GM19372 (cell line): ENCODE results near the gene APBB1IP.

Experiments used
- ATAC-seq: cut with Tn5 transposase; IDR thresholded peaks from one replicate; pipeline ENCODE4 v1.9.1; 2021; ENCODE audit warnings: mild to moderate bottlenecking, low read depth, moderate library complexity; ENCODE audit not compliant: unreplicated experiment

Gene APBB1IP

DNA sequence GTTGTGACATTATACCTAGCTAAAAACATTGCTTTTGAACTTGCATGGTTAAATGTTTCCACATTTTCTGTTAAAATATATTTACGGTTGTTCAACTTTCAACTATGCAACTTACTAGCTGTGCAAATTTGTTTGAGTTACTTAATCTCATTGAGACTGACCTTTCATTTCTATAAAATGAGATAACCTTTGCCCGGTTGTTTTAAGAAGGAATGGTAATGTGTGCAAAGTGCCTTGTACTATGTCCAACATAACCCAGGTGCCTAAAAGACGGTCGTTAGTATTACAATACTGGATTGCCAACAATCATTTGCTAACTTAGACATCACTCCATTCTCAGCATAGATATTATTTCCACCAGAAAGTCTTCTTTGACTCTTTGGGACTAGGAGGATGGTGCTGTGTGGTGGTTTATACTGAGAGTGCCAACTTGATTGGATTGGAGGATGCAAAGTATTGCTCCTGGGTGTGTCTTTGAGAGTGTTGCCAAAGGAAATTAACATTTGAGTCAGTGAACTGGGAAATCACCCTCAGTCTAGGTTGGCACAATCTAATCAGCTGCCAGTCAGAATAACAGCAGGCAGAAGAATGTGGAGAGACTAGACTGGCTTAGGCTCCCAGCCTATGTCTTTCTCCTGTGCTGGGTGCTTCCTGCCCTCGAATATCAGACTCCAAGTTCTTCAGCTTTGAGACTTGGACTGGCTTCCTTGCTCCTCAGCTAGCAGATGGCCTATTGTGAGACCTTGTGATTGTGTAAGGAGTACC is 174.2 kb downstream of the APBB1IP start:
- ATAC-seq = no peak
